Ishikawa (cell line): Measurements from ENCODE around the gene MIA3.

Experiments
- CEBPB ChIP-seq: IDR thresholded peaks from 2 replicates; pipeline ENCODE4 v1.6.1; 2012
- CREB1 ChIP-seq: IDR thresholded peaks from 2 replicates; pipeline ENCODE4 v1.6.1; 2012; ENCODE audit warnings: low read depth
- EGR1 ChIP-seq: IDR thresholded peaks from 2 replicates; pipeline ENCODE4 v1.6.1; 2012
- FOXM1 ChIP-seq: IDR thresholded peaks from 2 replicates; pipeline ENCODE4 v1.6.1; 2012; ENCODE audit warnings: low read depth, borderline replicate concordance
- MAX ChIP-seq: IDR thresholded peaks from 2 replicates; pipeline ENCODE4 v1.6.1; 2012
- NFIC ChIP-seq: IDR thresholded peaks from 2 replicates; pipeline ENCODE4 v1.6.1; 2012
- RAD21 ChIP-seq: IDR thresholded peaks from 2 replicates; pipeline ENCODE4 v1.6.1; 2012; ENCODE audit warnings: low read depth
- TAF1 ChIP-seq: IDR thresholded peaks from 2 replicates; pipeline ENCODE4 v1.6.1; 2012; ENCODE audit warnings: low read depth, mild to moderate bottlenecking
- TCF12 ChIP-seq: IDR thresholded peaks from 2 replicates; pipeline ENCODE4 v1.6.1; 2012; ENCODE audit warnings: low read depth
- TEAD4 ChIP-seq: IDR thresholded peaks from 2 replicates; pipeline ENCODE4 v1.6.1; 2012
- YY1 ChIP-seq: IDR thresholded peaks from 2 replicates; pipeline ENCODE4 v1.6.1; 2012; ENCODE audit warnings: low read depth
- ZBTB7A ChIP-seq: IDR thresholded peaks from 2 replicates; pipeline ENCODE4 v1.6.1; 2012; ENCODE audit warnings: low read depth
- TF ChIP-seq, protein P1 (sequence below): IDR thresholded peaks from 2 replicates; pipeline ENCODE4 v1.6.1; 2012
- TF ChIP-seq, protein P2 (sequence below): IDR thresholded peaks from 2 replicates; pipeline ENCODE4 v1.6.1; 2012; ENCODE audit warnings: low read depth, mild to moderate bottlenecking

Gene MIA3

DNA sequence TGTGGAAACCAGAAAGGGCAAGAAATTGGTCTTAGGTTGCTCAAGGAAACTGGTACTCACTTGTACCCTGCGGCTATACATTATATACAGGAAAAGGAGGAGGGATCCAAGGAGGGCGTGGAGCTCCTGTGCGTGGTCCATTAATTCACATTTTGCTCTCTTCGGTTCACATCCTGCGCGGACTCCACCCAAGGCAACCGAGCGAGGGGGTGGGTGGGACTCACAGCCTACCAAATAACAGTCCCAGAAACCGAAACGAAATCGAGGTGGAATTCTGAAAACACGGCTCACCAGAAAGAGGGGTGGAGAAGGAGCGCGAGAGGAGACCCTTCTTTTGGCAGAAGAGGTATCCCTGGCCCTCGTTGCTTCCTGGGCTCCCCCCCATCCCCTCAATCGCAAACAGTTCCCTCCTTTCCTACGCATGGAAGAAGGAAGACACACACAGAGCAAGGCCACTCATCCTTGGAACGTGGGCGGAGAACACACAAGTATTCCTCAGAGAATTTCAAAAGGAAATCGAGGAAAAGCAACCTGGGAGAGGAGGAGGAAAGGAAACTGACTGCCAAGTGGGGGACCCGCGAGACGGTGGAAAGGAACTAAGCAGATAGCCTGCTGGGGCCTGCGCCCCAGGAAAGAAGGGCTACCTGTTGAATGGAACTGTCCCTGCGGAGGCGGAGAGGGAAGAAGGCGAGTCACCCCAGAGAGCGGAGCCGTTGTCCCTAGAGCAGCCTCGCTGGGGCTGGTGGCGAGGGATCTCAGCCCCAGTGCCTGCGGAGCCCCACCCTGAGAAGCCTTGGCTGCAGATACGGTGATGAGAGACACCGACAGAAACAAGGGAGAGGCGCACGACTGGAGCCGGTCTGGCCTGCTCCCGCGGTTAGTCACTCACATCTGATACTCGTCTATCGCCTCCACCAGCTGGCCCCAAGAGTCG lies 93.7 kb downstream of the MIA3 start:
- TF ChIP-seq ZBTB7A = no peak
- TF ChIP-seq MAX = peak; percentile 38
- TF ChIP-seq YY1 = no peak
- TF ChIP-seq RAD21 = no peak
- TF ChIP-seq TAF1 = 0 out of 2 replicates have a peak, but pooled peaks have one; percentile 15

DNA sequence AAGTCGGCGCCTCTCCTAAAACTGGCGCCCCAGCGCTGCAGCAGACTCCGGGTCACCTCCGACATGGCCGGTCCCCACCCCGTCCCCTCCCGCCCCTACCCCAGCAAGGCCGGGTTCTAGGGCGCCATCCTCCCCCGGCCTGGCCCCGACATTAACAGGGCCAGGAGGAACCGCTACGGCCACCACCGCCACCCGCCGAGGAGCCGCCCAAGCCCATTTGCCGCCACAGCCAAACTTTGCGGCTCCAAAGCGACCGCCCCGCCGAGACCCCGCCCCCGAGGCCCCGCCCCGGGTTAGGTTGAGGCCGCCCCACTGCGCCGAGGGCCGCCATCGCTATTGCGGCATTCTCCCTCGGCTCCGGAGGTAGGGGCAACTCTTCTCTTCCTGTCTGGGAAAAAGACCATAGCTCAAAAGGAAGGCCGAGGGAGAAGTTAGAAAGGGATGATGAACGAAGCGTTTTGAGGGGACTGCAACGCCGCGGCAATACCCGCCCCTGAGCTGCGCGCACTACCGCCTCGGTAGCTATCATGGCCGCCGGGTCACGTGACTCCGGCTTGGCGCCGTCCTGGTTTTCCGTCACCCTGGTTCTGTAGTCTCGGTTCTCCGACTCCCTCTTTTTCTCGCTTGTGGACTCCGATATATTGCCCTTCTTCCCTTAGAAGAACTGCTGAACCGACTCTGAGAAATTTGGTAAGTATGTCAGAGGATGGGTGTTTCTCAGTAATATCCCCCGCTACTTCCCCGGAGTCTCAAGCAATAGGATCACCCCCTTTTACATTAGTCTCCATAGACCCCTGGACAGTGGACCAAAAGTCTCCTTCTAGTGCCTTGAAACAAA lies 94.6 kb downstream of the MIA3 start, which contains the start of the genes AIDA and BROX:
TSS of gene AIDA (minus strand) at position 239 of the 838 bp plus-strand sequence. CDS start at position 65, 174 bp downstream.
TSS of gene BROX (plus strand) at position 312 of the 838 bp plus-strand sequence. CDS start 3,136 bp downstream, outside the sequence.
- TF ChIP-seq TEAD4 = no peak
- no peak for TF ChIP-seq FOXM1
- TF ChIP-seq EGR1 = peak; percentile 88
- no peak; the same call in 1 of the 2 replicates for TF ChIP-seq TCF12
- TF ChIP-seq, protein P1, sequence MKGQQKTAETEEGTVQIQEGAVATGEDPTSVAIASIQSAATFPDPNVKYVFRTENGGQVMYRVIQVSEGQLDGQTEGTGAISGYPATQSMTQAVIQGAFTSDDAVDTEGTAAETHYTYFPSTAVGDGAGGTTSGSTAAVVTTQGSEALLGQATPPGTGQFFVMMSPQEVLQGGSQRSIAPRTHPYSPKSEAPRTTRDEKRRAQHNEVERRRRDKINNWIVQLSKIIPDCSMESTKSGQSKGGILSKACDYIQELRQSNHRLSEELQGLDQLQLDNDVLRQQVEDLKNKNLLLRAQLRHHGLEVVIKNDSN = peak; percentile 99
- no peak for TF ChIP-seq CREB1
- no peak for TF ChIP-seq CEBPB
- TF ChIP-seq MAX = peak; percentile 60
- TF ChIP-seq YY1 = peak; percentile 99
- no peak for TF ChIP-seq NFIC
- TF ChIP-seq, protein P2, sequence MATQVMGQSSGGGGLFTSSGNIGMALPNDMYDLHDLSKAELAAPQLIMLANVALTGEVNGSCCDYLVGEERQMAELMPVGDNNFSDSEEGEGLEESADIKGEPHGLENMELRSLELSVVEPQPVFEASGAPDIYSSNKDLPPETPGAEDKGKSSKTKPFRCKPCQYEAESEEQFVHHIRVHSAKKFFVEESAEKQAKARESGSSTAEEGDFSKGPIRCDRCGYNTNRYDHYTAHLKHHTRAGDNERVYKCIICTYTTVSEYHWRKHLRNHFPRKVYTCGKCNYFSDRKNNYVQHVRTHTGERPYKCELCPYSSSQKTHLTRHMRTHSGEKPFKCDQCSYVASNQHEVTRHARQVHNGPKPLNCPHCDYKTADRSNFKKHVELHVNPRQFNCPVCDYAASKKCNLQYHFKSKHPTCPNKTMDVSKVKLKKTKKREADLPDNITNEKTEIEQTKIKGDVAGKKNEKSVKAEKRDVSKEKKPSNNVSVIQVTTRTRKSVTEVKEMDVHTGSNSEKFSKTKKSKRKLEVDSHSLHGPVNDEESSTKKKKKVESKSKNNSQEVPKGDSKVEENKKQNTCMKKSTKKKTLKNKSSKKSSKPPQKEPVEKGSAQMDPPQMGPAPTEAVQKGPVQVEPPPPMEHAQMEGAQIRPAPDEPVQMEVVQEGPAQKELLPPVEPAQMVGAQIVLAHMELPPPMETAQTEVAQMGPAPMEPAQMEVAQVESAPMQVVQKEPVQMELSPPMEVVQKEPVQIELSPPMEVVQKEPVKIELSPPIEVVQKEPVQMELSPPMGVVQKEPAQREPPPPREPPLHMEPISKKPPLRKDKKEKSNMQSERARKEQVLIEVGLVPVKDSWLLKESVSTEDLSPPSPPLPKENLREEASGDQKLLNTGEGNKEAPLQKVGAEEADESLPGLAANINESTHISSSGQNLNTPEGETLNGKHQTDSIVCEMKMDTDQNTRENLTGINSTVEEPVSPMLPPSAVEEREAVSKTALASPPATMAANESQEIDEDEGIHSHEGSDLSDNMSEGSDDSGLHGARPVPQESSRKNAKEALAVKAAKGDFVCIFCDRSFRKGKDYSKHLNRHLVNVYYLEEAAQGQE = no peak

DNA sequence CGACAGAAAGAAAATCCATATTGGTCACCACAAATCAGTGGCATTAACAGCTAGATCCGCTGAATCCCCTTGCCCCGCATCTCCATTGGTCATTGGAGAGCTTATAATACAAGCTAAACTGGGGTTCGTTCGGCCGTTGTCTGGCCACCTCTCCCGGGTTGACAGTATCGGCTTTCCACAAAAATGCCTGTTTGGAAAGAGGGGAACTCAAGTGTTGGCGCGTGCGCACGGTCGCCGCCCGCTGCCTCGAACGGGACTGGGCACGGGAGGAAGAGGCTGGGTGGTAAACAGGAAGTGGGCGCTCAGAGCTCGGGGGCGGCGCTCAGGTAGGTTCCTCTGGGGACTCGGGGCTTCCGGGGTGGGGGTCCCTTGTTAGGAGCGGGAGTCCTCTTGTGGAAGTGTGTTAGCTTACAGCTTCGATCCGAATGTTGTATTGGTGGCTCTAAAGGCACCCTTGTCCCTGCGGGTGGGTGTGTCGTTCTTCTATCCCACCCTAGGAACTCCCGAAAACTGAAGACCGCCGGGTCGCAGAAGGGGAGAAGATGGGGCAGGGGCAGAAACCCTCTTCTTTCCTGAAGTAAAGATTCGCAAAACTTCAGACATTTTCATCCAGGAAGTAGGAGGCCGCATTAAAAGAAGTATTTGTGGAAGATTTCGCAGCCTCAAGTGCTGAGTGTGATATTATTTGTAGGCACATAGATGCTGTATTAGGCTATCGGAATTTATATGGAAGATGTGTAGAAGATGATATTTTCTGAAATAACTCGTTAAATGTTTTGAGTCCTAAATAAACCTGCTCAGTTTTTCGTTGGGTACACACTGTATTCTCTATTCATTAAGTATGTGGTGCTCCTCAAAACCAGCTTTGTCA lies 95.4 kb downstream of the MIA3 start:
- TF ChIP-seq ZBTB7A (peak; percentile 43; the same call in 1 of the 2 replicates), TAF1 (peak; percentile 41; the same call in 1 of the 2 replicates), MAX (peak; percentile 66), TEAD4 (no peak), YY1 (peak; percentile 80), TCF12 (peak; percentile 47; the same call in 1 of the 2 replicates), EGR1 (no peak)
- TF ChIP-seq, protein P1 = peak; percentile 27; the same call in 1 of the 2 replicates

- no peak for TF ChIP-seq NFIC
These were observed 98.5 kb downstream of the MIA3 start for GRCh38 chr1:222716393-222716792.
